ENCODE results near the gene LGR4.
A peak's percentile ranks its signal among the peaks of the same experiment; 100 is the strongest.

LGR4 gene

GRCh38 chr11:27381238-27381666 is 91.3 kb downstream of the LGR4 start:
- DNase-seq (ENCODE audit: low read depth, low spot score) = no peak

- DNase-seq (ENCODE audit: low read depth, low spot score) = no peak
Measured at GRCh38 chr11:27380771-27381170, 91.8 kb downstream of the LGR4 start.

GRCh38 chr11:27379449-27379848 is 93.1 kb downstream of the LGR4 start:
- DNase-seq (ENCODE audit: low read depth, low spot score) = no peak

GRCh38 chr11:27375370-27375769 is 97.2 kb downstream of the LGR4 start:
- DNase-seq (ENCODE audit: low read depth, low spot score) = no peak

GRCh38 chr11:27373856-27374602 is 98.6 kb downstream of the LGR4 start:
- DNase-seq (ENCODE audit: low read depth, low spot score) = no peak

- DNase-seq (ENCODE audit: low read depth, low spot score) = no peak
Measured at GRCh38 chr11:27373392-27373791, 99.2 kb downstream of the LGR4 start.

- DNase-seq (ENCODE audit: low read depth, low spot score) = no peak
Measured at GRCh38 chr11:27372164-27372563, 100.4 kb downstream of the LGR4 start.

GRCh38 chr11:27371489-27371888 is 101.1 kb downstream of the LGR4 start:
- DNase-seq (ENCODE audit: low read depth, low spot score) = no peak

GRCh38 chr11:27370374-27370773 is 102.2 kb downstream of the LGR4 start:
- no peak for DNase-seq (ENCODE audit: low read depth, low spot score)

GRCh38 chr11:27367881-27368280 is 104.7 kb downstream of the LGR4 start:
- no peak for DNase-seq (ENCODE audit: low read depth, low spot score)

- no peak for DNase-seq (ENCODE audit: low read depth, low spot score)
Measured at GRCh38 chr11:27363576-27364117, 108.9 kb downstream of the LGR4 start.

- peak; percentile 96 for DNase-seq (ENCODE audit: low read depth, low spot score)
Measured at GRCh38 chr11:27362749-27363575, 109.6 kb downstream of the LGR4 start, which contains the start of gene CCDC34. Gene CCDC34 (minus strand): TSS chr11:27363215. CDS start chr11:27363194, 21 bp downstream.

- DNase-seq (ENCODE audit: low read depth, low spot score) = no peak
Measured at GRCh38 chr11:27361649-27362431, 110.8 kb downstream of the LGR4 start.

GRCh38 chr11:27358296-27358695 is 114.3 kb downstream of the LGR4 start:
- no peak for DNase-seq (ENCODE audit: low read depth, low spot score)

GRCh38 chr11:27357250-27357649 is 115.3 kb downstream of the LGR4 start:
- no peak for DNase-seq (ENCODE audit: low read depth, low spot score)

GRCh38 chr11:27356624-27357222 is 115.9 kb downstream of the LGR4 start:
- DNase-seq (ENCODE audit: low read depth, low spot score) = no peak

- DNase-seq (ENCODE audit: low read depth, low spot score) = no peak
Measured at GRCh38 chr11:27355575-27356104, 117.0 kb downstream of the LGR4 start.

- no peak for DNase-seq (ENCODE audit: low read depth, low spot score)
Measured at GRCh38 chr11:27354359-27354965, 118.1 kb downstream of the LGR4 start.

GRCh38 chr11:27353593-27354358 is 118.8 kb downstream of the LGR4 start:
- no peak for DNase-seq (ENCODE audit: low read depth, low spot score)

- no peak for DNase-seq (ENCODE audit: low read depth, low spot score)
Measured at GRCh38 chr11:27352781-27353180, 119.8 kb downstream of the LGR4 start.

Measured in ELF-1 (cell line).